Measurements from ENCODE around the gene ULK3. TPM values are rescaled to one million over a fixed set of nuclear protein-coding genes. Genes with fewer than 3 reads are reported as not detected.

Gene ULK3
- total and polyA plus RNA-seq, 2 donors (not counting 3 experiments of a cell fraction or from before 2014, with no cell fraction given): 36.0 to 48.6 TPM

- Histone ChIP-seq H3K4me3 (replicated peaks in 1 of 3; ENCODE audit: insufficient read depth in 1 of 3, low read depth in 1 of 3, low read length in 3 of 3) (no peak overlapping the region), H3K4me2 (ENCODE audit: insufficient read depth, low read length) (no peak overlapping the region), H3K9ac (replicated peaks; ENCODE audit: extremely low read depth, insufficient read depth, low read length) (no peak overlapping the region), H3K79me2 (ENCODE audit: control insufficient read depth, insufficient read depth, low read length) (no peaks in the 10 kb centered on the region), H3K36me3 (ENCODE audit: control insufficient read depth in 2 of 2, extremely low read depth in 1 of 2, insufficient read depth in 2 of 2, low read length in 2 of 2) (no peaks in the 10 kb centered on the region), H3K9me1 (replicated peaks; ENCODE audit: control insufficient read depth, extremely low read depth, insufficient read depth, low read length) (no peaks in the 10 kb centered on the region), H3K4me1 (ENCODE audit: control insufficient read depth, extremely low read depth, insufficient read depth, low read length) (no peaks in the 10 kb centered on the region), H3K9me3 (replicated peaks; ENCODE audit: control insufficient read depth, insufficient read depth, low read length) (no peaks in the 10 kb centered on the region), H2AFZ (ENCODE audit: low read depth, low read length) (no peak overlapping the region), H4K20me1 (replicated peaks; ENCODE audit: control insufficient read depth, extremely low read depth, insufficient read depth, low read length) (no peaks in the 10 kb centered on the region), H3K27ac (ENCODE audit: insufficient read depth, low read depth, low read length) (no peak overlapping the region), H3K27me3 (ENCODE audit: control insufficient read depth in 2 of 2, insufficient read depth in 2 of 2, low read length in 2 of 2) (no peaks in the 10 kb centered on the region)
- intact Hi-C loops (cut with micrococcal nuclease) (no loop called here), dilution Hi-C loops (cut with MboI; ENCODE audit: extremely low pct_ligation_motif_present, low sequenced_read_pairs) (no loop called here)
- BruUV-seq (replicated peaks): no TSS peak
- CTCF ChIA-PET: interaction anchor here (1.3 to 2.6 kb wide), 5 partner anchors 8 to 39 kb away, joined by 3 to 6 read pairs (median 4); no protein-coding TSS in a partner anchor
- TF ChIP-seq GATA2 (IDR thresholded peaks at IDR 0.05; ENCODE audit: insufficient read depth, insufficient read length, low read depth, low read length) (no peak), POLR2A (IDR thresholded peaks at IDR 0.05; ENCODE audit: low read depth, low read length) (no peak), JUN (IDR thresholded peaks at IDR 0.05; ENCODE audit: borderline replicate concordance, insufficient read depth, insufficient read length, low read depth) (no peak), FOS (IDR thresholded peaks at IDR 0.05; ENCODE audit: borderline replicate concordance, insufficient read depth, low read length) (no peak), POLR2AphosphoS5 (IDR thresholded peaks at IDR 0.05; ENCODE audit: insufficient read depth, low read depth, low read length) (no peak)
- DNase-seq (ENCODE audit: low read depth, low spot score) (no peak), FAIRE-seq (no peak)
- POLR2A ChIA-PET: no interaction called here
These were observed 33.7 kb downstream of the ULK3 start for GRCh38 chr15:74809242-74809641.

GRCh38 chr15:74808840-74809229 lies 34.1 kb downstream of the ULK3 start:
- no peak for FAIRE-seq
- no peak for TF ChIP-seq POLR2A (IDR thresholded peaks at IDR 0.05; ENCODE audit: low read depth, low read length)
- no peak for TF ChIP-seq FOS (IDR thresholded peaks at IDR 0.05; ENCODE audit: borderline replicate concordance, insufficient read depth, low read length)
- no peak for TF ChIP-seq JUN (IDR thresholded peaks at IDR 0.05; ENCODE audit: borderline replicate concordance, insufficient read depth, insufficient read length, low read depth)
- no peak for TF ChIP-seq EZH2 (IDR thresholded peaks at IDR 0.05; ENCODE audit: borderline replicate concordance, low read depth, low read length, severe bottlenecking)
- no peak for TF ChIP-seq GATA2 (IDR thresholded peaks at IDR 0.05; ENCODE audit: insufficient read depth, insufficient read length, low read depth, low read length)
- no peak for TF ChIP-seq CTCF (IDR thresholded peaks at IDR 0.05; ENCODE audit: extremely low read depth in 1 of 2, insufficient read depth in 1 of 2, low read depth in 1 of 2, low read length in 2 of 2)
- no peak for TF ChIP-seq POLR2AphosphoS5 (IDR thresholded peaks at IDR 0.05; ENCODE audit: insufficient read depth, low read depth, low read length)
- no peak for TF ChIP-seq MYC (IDR thresholded peaks at IDR 0.05; ENCODE audit: low read depth, low read length)
- TF ChIP-seq MAX (IDR thresholded peaks at IDR 0.05; ENCODE audit: insufficient read depth, insufficient read length): no peak
- ChIA-PET CTCF (interaction anchor here (1.3 to 2.6 kb wide), 3 partner anchors 8 to 25 kb away, joined by 3 to 7 read pairs (median 6); no protein-coding TSS in a partner anchor), POLR2A (no interaction called here)
- H3K4me3 ChIP-seq (replicated peaks in 1 of 3; ENCODE audit: insufficient read depth in 1 of 3, low read depth in 1 of 3, low read length in 3 of 3): no peak overlapping the region
- no peak overlapping the region for H2AFZ ChIP-seq (ENCODE audit: low read depth, low read length)
- no peaks in the 10 kb centered on the region for H4K20me1 ChIP-seq (replicated peaks; ENCODE audit: control insufficient read depth, extremely low read depth, insufficient read depth, low read length)
- intact Hi-C loops (cut with micrococcal nuclease): no loop called here
- no peak overlapping the region for H3K27ac ChIP-seq (ENCODE audit: insufficient read depth, low read depth, low read length)
- H3K4me2 ChIP-seq (ENCODE audit: insufficient read depth, low read length): no peak overlapping the region
- no peaks in the 10 kb centered on the region for H3K36me3 ChIP-seq (ENCODE audit: control insufficient read depth in 2 of 2, extremely low read depth in 1 of 2, insufficient read depth in 2 of 2, low read length in 2 of 2)
- no TSS peak for BruUV-seq (replicated peaks)
- no peaks in the 10 kb centered on the region for H3K4me1 ChIP-seq (ENCODE audit: control insufficient read depth, extremely low read depth, insufficient read depth, low read length)
- no peak for DNase-seq (ENCODE audit: low read depth, low spot score)
- H3K79me2 ChIP-seq (ENCODE audit: control insufficient read depth, insufficient read depth, low read length): no peaks in the 10 kb centered on the region
- no peaks in the 10 kb centered on the region for H3K27me3 ChIP-seq (ENCODE audit: control insufficient read depth in 2 of 2, insufficient read depth in 2 of 2, low read length in 2 of 2)
- no peak overlapping the region for H3K9ac ChIP-seq (replicated peaks; ENCODE audit: extremely low read depth, insufficient read depth, low read length)
- no peaks in the 10 kb centered on the region for H3K9me1 ChIP-seq (replicated peaks; ENCODE audit: control insufficient read depth, extremely low read depth, insufficient read depth, low read length)
- dilution Hi-C loops (cut with MboI; ENCODE audit: extremely low pct_ligation_motif_present, low sequenced_read_pairs): no loop called here
- H3K9me3 ChIP-seq (replicated peaks; ENCODE audit: control insufficient read depth, insufficient read depth, low read length): no peaks in the 10 kb centered on the region

Measured in endothelial cell of umbilical vein (primary cell).